ENCODE data around the gene VWA3B. TPM values are rescaled to one million over a fixed set of nuclear protein-coding genes. Genes with fewer than 3 reads are reported as not detected.
"Not testable (repeated sequence)": the region's sequence is repeated elsewhere in the genome, so short reads cannot be mapped to it uniquely, and the experiment has no call there.

VWA3B gene, protein sequence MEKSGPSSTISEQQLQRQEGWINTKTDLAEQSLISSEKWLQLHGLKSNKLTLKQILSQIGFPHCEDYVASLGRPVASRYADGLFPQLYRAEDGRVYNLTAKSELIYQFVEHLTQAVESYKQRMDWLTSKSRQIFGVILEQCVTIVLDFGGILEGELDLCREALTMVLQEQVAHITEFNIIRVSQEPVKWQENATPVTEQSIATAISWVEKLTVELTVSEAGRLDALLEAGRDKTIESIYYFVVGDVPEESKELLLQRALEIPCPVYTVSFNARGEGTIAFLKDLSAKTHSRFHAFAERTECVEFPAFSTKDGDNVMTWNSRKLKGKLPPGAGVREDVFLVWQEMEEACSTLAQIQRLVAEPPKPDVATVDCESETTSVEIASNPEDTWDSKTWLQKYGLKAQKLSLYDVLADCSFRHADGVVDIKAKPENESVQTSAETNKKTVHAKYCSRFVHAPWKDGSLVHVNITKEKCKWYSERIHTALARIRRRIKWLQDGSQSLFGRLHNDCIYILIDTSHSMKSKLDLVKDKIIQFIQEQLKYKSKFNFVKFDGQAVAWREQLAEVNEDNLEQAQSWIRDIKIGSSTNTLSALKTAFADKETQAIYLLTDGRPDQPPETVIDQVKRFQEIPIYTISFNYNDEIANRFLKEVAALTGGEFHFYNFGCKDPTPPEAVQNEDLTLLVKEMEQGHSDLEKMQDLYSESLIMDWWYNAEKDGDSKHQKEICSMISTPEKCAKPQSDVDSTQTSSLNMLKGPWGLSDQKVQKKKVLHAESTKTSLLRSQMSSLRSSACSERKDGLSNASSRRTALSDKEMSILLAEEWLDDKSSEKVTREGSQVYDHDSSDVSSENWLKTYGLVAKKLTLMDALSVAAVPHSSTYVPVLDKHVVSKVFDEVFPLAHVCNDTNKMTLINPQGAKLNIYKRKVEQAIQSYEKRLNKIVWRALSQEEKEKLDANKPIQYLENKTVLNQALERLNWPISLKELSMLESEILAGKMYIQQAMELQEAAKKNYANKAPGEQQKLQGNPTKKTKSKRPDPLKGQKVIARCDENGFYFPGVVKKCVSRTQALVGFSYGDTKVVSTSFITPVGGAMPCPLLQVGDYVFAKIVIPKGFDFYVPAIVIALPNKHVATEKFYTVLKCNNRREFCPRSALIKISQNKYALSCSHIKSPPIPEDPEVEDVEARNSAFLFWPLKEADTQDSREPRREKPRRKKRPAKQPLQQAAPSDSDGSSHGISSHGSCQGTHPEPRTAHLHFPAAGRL (N-terminal part only)
- total RNA-seq, result not detected in 2 replicates

GRCh38 chr2:98086491-98087446, at the start of gene VWA3B:
VWA3B (plus strand) TSS chr2:98087167; CDS start chr2:98093093, 5,926 bp downstream.
- DNase-seq, result peak; percentile 13

DNA sequence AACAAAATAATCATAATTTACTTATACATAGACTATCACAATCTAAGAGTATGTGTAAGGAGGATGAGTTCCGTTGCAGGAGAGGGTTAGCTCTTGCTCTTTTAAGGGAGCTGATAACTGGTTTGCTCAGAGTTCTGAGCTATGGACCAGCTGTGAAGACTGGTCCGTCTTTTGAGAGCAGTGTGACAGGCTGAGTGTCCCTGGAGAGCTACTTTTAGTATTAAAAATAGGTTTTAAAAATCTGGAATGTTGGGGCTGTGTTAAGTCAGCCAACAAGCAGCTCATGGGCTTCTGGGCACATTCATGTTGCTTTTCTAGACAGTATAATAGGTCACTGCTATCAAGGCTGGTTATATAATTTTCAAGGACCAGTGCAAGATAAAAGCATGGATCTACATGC, 49.8 kb upstream of the VWA3B start:
- no peak for DNase-seq

DNA sequence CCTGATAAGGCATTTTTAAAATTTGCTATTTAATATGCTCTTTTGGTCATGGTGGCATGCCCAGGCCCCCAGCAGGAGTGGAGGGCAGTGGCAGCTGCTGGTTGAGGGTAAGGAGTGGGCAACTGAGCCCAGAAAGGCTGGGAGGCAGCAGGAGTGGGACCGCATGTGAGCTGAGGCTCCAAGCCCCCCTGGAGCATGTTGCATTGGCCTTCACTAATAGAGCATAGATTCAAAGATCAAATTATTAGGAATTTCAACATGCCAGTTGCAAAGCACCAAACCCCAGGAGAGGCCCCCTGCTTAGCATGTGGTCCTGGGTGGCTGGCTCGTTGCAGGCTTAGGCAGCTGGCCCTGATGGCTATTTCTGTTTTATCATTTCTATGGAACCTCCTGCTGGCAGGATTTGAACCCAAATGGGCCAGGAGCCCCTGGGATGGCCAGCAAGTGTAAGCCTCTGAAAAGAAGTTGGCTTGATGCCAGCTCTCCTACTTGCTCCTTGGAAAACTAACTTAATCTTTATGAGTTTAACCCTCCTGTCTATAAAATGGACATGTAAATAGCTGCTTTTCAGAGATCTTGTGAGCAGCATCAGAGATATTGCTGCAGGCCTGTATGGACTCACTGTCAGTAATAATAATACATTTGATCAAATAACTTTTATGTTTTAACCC, 49.2 kb upstream of the VWA3B start:
- peak; percentile 3 for DNase-seq

DNA sequence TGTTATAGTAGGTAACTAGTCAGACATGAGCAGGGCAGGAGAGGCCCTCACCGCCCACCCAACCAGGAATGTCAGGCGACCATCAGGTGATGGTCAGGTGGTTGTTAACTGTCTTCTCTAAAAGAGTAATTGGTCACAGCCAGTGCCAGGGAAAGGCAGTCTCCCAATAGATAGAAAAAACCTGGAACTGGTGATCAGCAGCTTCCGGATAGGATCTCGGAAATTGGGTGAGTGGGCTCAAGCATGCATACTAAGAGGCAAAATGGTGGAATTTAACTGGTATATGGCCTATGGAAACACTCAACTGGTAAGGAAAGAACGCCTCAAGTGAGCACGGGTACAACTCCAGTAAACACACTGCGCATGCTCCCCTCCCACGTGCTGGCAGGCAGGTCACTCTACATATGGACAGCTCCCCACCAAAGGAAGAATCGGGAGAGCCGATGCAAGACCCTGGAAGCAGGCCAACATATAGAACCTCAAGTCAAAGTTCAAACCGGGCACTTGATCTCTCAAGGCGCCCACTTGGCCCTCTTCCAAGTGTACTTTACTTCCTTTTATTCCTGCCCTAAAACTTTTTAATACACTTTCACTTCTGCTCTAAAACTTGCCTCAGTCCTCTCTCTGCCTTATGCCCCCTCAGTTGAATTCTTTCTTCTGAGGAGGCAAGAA, 47.7 kb upstream of the VWA3B start:
- no peak for DNase-seq

- DNase-seq, result no peak
These were observed 46.5 kb upstream of the VWA3B start for GRCh38 chr2:98040331-98040939.

DNA sequence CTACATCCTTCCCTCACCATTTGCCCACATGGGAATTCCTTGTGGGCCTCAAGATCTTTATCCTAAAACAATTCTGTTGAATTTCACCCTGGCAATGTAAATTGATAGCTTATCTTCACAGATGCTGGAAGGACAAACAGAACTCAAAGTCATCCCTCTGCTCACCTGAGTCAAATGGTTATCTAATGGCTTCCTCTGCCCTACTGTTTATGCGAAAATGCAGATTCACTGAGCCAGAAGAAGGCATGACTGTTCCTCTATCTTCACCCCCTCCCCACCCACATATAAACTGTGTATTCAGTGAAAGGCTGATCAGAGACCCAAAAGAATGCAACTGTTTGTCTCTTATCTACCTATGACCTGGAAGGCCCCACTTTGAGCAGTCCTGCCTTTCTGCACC, 43.9 kb upstream of the VWA3B start:
- no peak for DNase-seq

- not testable (repeated sequence) for DNase-seq
These were observed 42.2 kb upstream of the VWA3B start for GRCh38 chr2:98044730-98045129.

DNA sequence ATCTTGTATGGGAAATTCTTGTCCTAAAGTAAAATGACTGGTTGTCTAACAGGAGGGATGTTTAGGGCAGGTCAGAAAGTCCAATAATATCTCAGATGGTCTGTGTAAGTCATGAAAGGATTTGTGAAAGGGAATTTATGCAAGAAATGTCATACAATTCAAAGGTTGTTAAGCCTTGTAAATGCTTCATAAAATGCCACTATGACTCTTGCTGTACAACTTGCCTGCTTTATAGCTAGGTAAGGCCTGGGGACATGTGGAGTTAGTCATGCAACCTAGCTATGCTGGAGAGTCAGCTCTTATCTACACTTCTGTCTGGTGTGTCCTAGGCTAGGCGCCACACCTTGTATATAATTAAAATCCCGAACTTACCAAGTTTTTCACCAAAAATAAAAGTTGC, 36.9 kb upstream of the VWA3B start:
- DNase-seq, result no peak

DNA sequence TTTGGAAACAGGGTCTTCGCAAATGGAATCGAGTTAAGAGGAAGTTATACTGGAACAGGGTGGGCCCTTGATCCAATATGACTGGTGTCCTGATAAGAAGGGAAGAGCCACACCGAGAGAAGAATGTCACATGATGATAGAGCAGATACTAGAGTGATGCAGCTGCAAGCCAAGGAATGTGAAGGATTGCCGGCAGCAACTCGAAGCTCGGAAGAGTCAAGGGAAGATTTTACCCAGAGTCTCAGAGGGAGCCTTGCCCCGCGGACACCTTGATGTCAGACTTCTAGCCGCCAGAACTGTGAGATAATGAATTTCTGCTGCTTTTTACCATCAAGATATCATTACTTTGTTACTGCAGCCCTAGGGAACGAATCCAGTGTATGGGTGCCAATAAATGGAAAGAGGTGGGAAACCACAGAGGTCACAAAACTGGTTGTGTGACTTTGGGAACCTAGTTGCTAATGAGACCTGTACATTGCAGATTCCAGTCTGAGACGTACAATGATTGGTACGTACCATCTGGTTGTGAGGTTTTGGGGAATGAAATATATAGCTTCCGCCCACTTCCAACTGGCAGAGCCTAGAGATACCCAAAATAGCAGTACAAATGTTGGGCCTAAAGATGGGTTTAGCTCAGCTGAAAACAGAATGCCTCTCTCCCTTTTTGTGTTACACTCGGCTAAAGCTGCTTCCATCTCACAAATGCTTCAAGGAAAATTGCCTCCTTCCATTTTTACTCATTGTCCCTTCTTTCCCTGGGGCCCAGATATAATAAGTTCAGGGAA, 28.6 kb upstream of the VWA3B start:
- no peak for DNase-seq

DNA sequence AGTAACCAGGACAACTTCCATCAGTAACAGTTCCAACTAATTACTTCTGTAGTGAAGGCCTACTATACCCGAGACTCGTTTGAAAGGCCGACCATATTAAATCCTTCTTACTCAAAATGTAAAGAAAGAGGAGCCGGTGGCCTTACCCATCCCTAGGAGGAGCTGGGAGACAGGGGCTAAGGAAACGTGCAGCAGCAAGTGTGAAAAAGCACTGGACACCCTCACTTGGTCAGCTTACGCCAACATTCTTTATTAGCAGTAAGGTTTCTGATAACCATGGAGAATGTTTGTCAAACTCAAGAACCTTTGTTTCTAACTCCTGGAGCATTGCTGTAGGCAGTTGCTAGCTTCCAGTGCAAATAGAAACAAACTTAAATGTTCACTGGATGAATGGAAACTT, 26.7 kb upstream of the VWA3B start:
- DNase-seq, result no peak

GRCh38 chr2:98063291-98063854, 23.6 kb upstream of the VWA3B start:
- no peak for DNase-seq

- no peak for DNase-seq
These were observed 21.2 kb upstream of the VWA3B start for GRCh38 chr2:98065808-98066207.

DNA sequence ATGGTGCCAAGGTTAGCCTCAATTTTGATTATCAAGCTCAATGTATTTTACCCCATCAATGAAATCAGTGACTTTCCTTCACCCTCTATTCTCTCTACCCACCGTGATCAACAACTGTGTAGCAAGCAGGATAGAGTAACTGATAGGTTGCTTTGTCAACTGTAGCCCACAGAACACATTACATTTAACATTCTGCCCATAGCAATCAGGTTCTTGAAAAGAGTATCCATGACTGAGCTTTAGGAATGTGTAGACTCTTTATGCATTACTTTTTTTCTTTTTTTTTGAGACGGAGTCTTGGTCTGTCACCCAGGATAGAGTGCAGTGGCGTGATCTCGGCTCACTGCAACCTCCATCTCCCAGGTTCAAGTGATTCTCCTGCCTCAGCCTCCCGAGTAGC, 19.8 kb upstream of the VWA3B start:
- DNase-seq, result no peak

DNA sequence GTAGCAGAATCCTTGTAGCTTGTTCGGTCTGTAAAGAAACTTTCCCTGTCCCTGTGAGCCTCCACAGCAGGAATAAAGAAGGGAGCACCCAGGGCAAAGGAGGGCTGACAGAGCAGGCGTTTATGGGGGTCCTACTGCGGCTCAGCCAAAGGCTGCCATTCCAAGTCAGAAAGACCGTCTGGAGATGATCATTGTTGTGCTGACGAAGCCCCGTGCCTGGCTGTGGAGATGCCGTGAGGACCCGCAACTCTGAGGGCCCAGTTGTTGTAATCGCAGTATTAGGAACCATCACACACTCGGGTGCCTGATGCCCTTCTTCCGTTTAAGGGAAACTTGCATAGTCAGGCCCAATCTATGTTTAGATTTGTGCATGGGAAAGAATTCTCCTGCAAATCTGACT, 16.9 kb upstream of the VWA3B start:
- DNase-seq, result no peak

DNA sequence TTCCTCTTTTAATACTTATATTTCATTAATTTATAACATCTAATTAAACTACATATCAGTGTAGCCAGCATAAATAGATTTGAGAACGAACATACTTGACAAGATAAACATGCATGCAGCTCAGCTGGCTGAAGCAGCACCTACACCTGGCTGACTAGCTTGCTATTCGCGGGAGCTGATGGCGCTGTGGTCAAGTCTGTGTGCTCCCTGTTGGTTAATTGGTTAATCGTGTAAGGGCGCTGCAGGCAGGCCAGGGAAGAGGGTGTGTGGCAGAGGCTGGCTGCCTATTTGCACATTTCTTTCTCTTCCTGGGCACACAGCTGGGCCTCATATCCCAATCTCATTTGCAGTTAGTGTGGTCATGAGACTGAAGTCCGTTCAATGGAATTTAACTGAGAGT, 14.5 kb upstream of the VWA3B start:
- no peak for DNase-seq

DNA sequence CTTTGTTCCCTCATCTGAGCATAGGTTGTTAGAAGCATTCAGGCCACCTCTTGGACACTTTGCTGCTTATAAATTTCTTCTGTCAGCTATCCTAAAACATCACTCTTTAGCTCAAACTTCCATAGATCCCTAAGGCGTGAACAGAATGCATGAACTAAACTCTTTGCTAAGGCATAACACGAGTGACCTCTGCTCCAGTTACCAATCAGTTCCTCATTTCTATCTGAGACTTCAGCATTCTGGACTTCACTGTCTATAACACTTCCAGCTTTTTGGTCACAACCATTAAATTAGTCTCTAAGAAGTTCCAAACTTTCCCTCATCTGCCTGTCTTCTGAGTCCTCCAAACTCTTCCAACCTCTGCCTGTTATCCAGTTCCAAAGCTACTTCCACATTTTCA, 8.3 kb upstream of the VWA3B start:
- no peak for DNase-seq

DNA sequence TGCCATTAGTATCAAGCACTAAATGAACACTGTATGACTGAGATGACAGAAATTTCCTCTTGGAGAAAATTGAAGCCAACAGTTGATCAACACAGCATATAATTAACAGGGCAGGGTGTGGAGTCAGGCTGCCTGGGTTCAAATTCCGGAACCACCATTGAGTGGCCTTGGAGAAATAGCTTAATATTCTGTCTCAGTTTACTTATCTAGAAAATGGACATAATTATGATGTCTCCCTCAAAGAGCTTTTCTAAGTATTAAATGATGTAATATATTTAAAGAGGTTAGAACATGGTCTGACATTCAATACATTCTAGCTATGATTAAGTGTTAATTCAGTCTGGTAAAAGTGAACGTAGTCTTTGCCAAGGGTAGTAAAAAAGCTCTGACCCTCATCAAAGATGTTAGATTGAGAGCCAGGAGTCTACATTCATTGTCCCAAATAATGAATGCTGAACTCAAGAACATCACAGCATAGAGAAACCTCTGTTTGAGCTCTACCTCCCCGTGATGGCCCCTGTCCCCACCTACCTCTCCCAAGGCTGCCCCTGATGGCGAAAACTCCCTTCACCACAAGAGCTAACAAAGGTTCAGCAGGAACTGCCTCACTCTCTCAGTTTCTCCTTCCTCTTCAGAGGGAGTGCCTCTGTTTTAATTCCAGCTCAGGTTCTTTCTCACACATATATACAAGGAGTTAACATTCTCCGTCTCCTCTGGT, 2.7 kb upstream of the VWA3B start:
- no peak for DNase-seq

- no peak for DNase-seq
These were observed 2.1 kb upstream of the VWA3B start for GRCh38 chr2:98084869-98085238.
